ENCODE measurements around the gene ADAM19. TPM values are rescaled to one million over a fixed set of nuclear protein-coding genes. Genes with fewer than 3 reads are reported as not detected.

ADAM19 gene
- total RNA-seq, 6 experiments from 2014 or later = 1.8 to 9.4 (median 4.5) TPM

DNA sequence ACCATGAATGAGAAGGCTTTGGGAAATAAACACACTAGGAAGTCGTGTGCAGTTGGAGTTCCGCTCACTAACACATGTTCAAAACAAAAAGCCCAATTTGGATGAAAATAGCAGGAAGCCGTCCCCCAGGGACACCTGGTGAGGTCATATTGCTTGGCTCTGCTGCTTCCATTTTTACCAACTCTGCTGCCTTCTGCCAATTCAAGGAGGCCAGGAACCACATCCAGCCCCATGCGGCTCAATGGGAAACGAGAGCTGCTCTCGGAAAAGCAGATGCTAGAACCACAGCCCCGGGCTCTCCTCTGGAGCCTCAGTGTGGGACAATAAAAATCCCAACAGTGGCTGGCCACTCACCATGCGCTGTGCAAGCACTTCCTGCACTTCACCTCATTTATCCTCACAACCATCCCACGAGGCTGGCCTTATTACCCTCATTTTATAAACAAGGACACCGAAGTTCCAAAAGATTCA, 13.4 kb downstream of the ADAM19 start:
- Histone ChIP-seq H3K27ac (no peak overlapping the region), H3K4me3 (no peak overlapping the region), H3K36me3 (no peaks in the 10 kb centered on the region), H3K9me3 (no peaks in the 10 kb centered on the region), H3K27me3 (no peaks in the 10 kb centered on the region), H3K4me1 (peaks cover 0 to 45% (median 19%) of the 10 kb centered on the region in 4 donors)
- TF ChIP-seq POLR2A (IDR thresholded peaks at IDR 0.05) (no peak), CTCF (IDR thresholded peaks at IDR 0.05) (no peak)
- DNase-seq = no peak
- intact Hi-C loops (cut with DNase I) = no loop called here
- no peak for ATAC-seq
- WGBS (ENCODE audit: insufficient coverage, low coverage, low lambda C conversion rate, missing lambda C conversion rate) = 96% methylated on average over 3 of the region's 10 CpGs

- no peaks in the 10 kb centered on the region for H3K36me3 ChIP-seq
- H3K4me3 ChIP-seq = no peak overlapping the region
- intact Hi-C loops (cut with DNase I) = no loop called here
- H3K4me1 ChIP-seq = peaks cover 0 to 45% (median 20%) of the 10 kb centered on the region in 4 donors
- no peak overlapping the region for H3K27ac ChIP-seq
- TF ChIP-seq CTCF (IDR thresholded peaks at IDR 0.05) (no peak), POLR2A (IDR thresholded peaks at IDR 0.05) (no peak)
- DNase-seq (no peak), ATAC-seq (no peak)
- H3K27me3 ChIP-seq = no peaks in the 10 kb centered on the region
- 88% methylated on average over 5 of the region's 9 CpGs for WGBS (ENCODE audit: insufficient coverage, low coverage, low lambda C conversion rate, missing lambda C conversion rate)
- no peaks in the 10 kb centered on the region for H3K9me3 ChIP-seq
Observed at GRCh38 chr5:157561110-157561509, 14.5 kb downstream of the ADAM19 start.

DNA sequence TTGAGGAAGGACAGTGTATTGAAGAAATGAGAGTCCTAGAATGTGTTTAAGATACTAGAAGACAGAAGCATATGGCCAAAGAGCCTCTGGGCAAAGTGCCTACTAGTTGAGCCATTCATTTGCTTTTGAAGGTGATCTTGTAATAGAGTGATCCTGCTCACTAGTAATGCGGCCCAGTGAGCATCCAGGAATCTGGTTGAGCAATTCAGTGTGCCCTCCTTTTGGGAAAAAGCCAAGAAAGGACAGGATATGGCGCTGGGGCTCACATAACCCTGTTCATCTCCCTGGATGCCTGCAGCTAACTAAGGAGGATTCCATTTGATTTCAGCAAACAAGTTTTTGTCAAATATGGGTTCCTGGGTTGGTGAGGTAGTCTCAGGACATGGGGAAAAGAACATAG, 16.3 kb downstream of the ADAM19 start:
- Histone ChIP-seq H3K4me1 (peaks cover 0 to 58% (median 25%) of the 10 kb centered on the region in 4 donors), H3K9me3 (no peaks in the 10 kb centered on the region), H3K27ac (peak overlapping the region in 1 of 3 donors; percentile 37), H3K4me3 (no peak overlapping the region), H3K27me3 (no peaks in the 10 kb centered on the region), H3K36me3 (no peaks in the 10 kb centered on the region)
- WGBS (ENCODE audit: insufficient coverage, low coverage, low lambda C conversion rate, missing lambda C conversion rate) = 20% methylated on average over 2 of the region's 2 CpGs
- TF ChIP-seq POLR2A (IDR thresholded peaks at IDR 0.05) = peak; percentile 25
- no peak for TF ChIP-seq CTCF (IDR thresholded peaks at IDR 0.05)
- DNase-seq (peak in 2 of 3 donors; percentile 35 to 80), ATAC-seq (peak; percentile 48 to 73 (median 62))
- intact Hi-C loops (cut with DNase I) = no loop called here

- DNase-seq (no peak), ATAC-seq (no peak)
- Histone ChIP-seq H3K27ac (peak overlapping the region in 1 of 3 donors; percentile 37), H3K27me3 (no peaks in the 10 kb centered on the region), H3K9me3 (no peaks in the 10 kb centered on the region), H3K4me1 (peaks cover 0 to 63% (median 25%) of the 10 kb centered on the region in 4 donors), H3K4me3 (no peak overlapping the region), H3K36me3 (no peaks in the 10 kb centered on the region)
- intact Hi-C loops (cut with DNase I) = no loop called here
- 46% methylated on average over 2 of the region's 2 CpGs for WGBS (ENCODE audit: insufficient coverage, low coverage, low lambda C conversion rate, missing lambda C conversion rate)
- TF ChIP-seq POLR2A (IDR thresholded peaks at IDR 0.05) (no peak), CTCF (IDR thresholded peaks at IDR 0.05) (no peak)
Observed at GRCh38 chr5:157558681-157559080, 16.9 kb downstream of the ADAM19 start.
